ENCODE results near the gene NUDT4B. TPM values are rescaled to one million over a fixed set of nuclear protein-coding genes. Genes with fewer than 3 reads are reported as not detected.
"Not testable (repeated sequence)": the region's sequence is repeated elsewhere in the genome, so short reads cannot be mapped to it uniquely, and the experiment has no call there.

NUDT4B gene
- total RNA-seq, 1 experiment from 2014 or later = 1.7 TPM

- BruUV-seq (replicated peaks); CTCF ChIA-PET; H3K4me3 Mint-ChIP-seq (ENCODE audit: low read depth, unreplicated experiment); H3K36me3 Mint-ChIP-seq (ENCODE audit: insufficient read depth, unreplicated experiment); H3K27ac Mint-ChIP-seq (ENCODE audit: unreplicated experiment); H3K9me3 Mint-ChIP-seq (ENCODE audit: low read depth, unreplicated experiment); H3K27me3 Mint-ChIP-seq (ENCODE audit: unreplicated experiment); H3K4me1 Mint-ChIP-seq (ENCODE audit: low read depth, unreplicated experiment); intact Hi-C loops (cut with micrococcal nuclease; ENCODE audit: unreplicated experiment): not testable (repeated sequence)
- DNase-seq = peak; percentile 0
Observed at GRCh38 chr1:148759749-148760148, 11.2 kb downstream of the NUDT4B start.

- H3K27me3 Mint-ChIP-seq (ENCODE audit: unreplicated experiment); H3K4me3 Mint-ChIP-seq (ENCODE audit: low read depth, unreplicated experiment); H3K4me1 Mint-ChIP-seq (ENCODE audit: low read depth, unreplicated experiment): not testable (repeated sequence)
Observed at GRCh38 chr1:148760206-148760605, 11.6 kb downstream of the NUDT4B start.

GRCh38 chr1:148761360-148761759 lies 12.8 kb downstream of the NUDT4B start:
- H3K36me3 Mint-ChIP-seq (ENCODE audit: insufficient read depth, unreplicated experiment); H3K4me1 Mint-ChIP-seq (ENCODE audit: low read depth, unreplicated experiment); intact Hi-C loops (cut with micrococcal nuclease; ENCODE audit: unreplicated experiment); H3K27ac Mint-ChIP-seq (ENCODE audit: unreplicated experiment); CTCF ChIA-PET; DNase-seq; H3K9me3 Mint-ChIP-seq (ENCODE audit: low read depth, unreplicated experiment); H3K4me3 Mint-ChIP-seq (ENCODE audit: low read depth, unreplicated experiment); BruUV-seq (replicated peaks); H3K27me3 Mint-ChIP-seq (ENCODE audit: unreplicated experiment): not testable (repeated sequence)

More at GRCh38 chr1:148760206-148760605, 11.6 kb downstream of the NUDT4B start:
- H3K36me3 Mint-ChIP-seq (ENCODE audit: insufficient read depth, unreplicated experiment); BruUV-seq (replicated peaks); DNase-seq; CTCF ChIA-PET; H3K9me3 Mint-ChIP-seq (ENCODE audit: low read depth, unreplicated experiment); intact Hi-C loops (cut with micrococcal nuclease; ENCODE audit: unreplicated experiment); H3K27ac Mint-ChIP-seq (ENCODE audit: unreplicated experiment): not testable (repeated sequence)

GRCh38 chr1:148765238-148766019 lies 16.9 kb downstream of the NUDT4B start:
- H3K36me3 Mint-ChIP-seq (ENCODE audit: insufficient read depth, unreplicated experiment); H3K4me1 Mint-ChIP-seq (ENCODE audit: low read depth, unreplicated experiment): not testable (repeated sequence)

GRCh38 chr1:148768541-148768940 lies 20.0 kb downstream of the NUDT4B start:
- BruUV-seq (replicated peaks); DNase-seq; H3K27me3 Mint-ChIP-seq (ENCODE audit: unreplicated experiment); intact Hi-C loops (cut with micrococcal nuclease; ENCODE audit: unreplicated experiment); H3K4me1 Mint-ChIP-seq (ENCODE audit: low read depth, unreplicated experiment); H3K36me3 Mint-ChIP-seq (ENCODE audit: insufficient read depth, unreplicated experiment); H3K4me3 Mint-ChIP-seq (ENCODE audit: low read depth, unreplicated experiment); H3K9me3 Mint-ChIP-seq (ENCODE audit: low read depth, unreplicated experiment); H3K27ac Mint-ChIP-seq (ENCODE audit: unreplicated experiment); CTCF ChIA-PET: not testable (repeated sequence)

More at GRCh38 chr1:148765238-148766019, 16.9 kb downstream of the NUDT4B start:
- BruUV-seq (replicated peaks); CTCF ChIA-PET; H3K27me3 Mint-ChIP-seq (ENCODE audit: unreplicated experiment); H3K27ac Mint-ChIP-seq (ENCODE audit: unreplicated experiment); H3K4me3 Mint-ChIP-seq (ENCODE audit: low read depth, unreplicated experiment); DNase-seq; intact Hi-C loops (cut with micrococcal nuclease; ENCODE audit: unreplicated experiment); H3K9me3 Mint-ChIP-seq (ENCODE audit: low read depth, unreplicated experiment): not testable (repeated sequence)

- H3K9me3 Mint-ChIP-seq (ENCODE audit: low read depth, unreplicated experiment); H3K4me3 Mint-ChIP-seq (ENCODE audit: low read depth, unreplicated experiment); BruUV-seq (replicated peaks); DNase-seq; H3K27me3 Mint-ChIP-seq (ENCODE audit: unreplicated experiment); H3K36me3 Mint-ChIP-seq (ENCODE audit: insufficient read depth, unreplicated experiment); H3K4me1 Mint-ChIP-seq (ENCODE audit: low read depth, unreplicated experiment); CTCF ChIA-PET; intact Hi-C loops (cut with micrococcal nuclease; ENCODE audit: unreplicated experiment); H3K27ac Mint-ChIP-seq (ENCODE audit: unreplicated experiment): not testable (repeated sequence)
Observed at GRCh38 chr1:148769495-148769894, 20.9 kb downstream of the NUDT4B start.

- H3K4me3 Mint-ChIP-seq (ENCODE audit: low read depth, unreplicated experiment); H3K9me3 Mint-ChIP-seq (ENCODE audit: low read depth, unreplicated experiment); H3K27me3 Mint-ChIP-seq (ENCODE audit: unreplicated experiment); BruUV-seq (replicated peaks); DNase-seq; CTCF ChIA-PET; intact Hi-C loops (cut with micrococcal nuclease; ENCODE audit: unreplicated experiment); H3K36me3 Mint-ChIP-seq (ENCODE audit: insufficient read depth, unreplicated experiment); H3K27ac Mint-ChIP-seq (ENCODE audit: unreplicated experiment); H3K4me1 Mint-ChIP-seq (ENCODE audit: low read depth, unreplicated experiment): not testable (repeated sequence)
Observed at GRCh38 chr1:148773690-148774089, 25.1 kb downstream of the NUDT4B start.

GRCh38 chr1:148774102-148774501 lies 25.5 kb downstream of the NUDT4B start:
- CTCF ChIA-PET; H3K27me3 Mint-ChIP-seq (ENCODE audit: unreplicated experiment); H3K36me3 Mint-ChIP-seq (ENCODE audit: insufficient read depth, unreplicated experiment); H3K4me3 Mint-ChIP-seq (ENCODE audit: low read depth, unreplicated experiment); DNase-seq; H3K9me3 Mint-ChIP-seq (ENCODE audit: low read depth, unreplicated experiment); intact Hi-C loops (cut with micrococcal nuclease; ENCODE audit: unreplicated experiment); H3K4me1 Mint-ChIP-seq (ENCODE audit: low read depth, unreplicated experiment); H3K27ac Mint-ChIP-seq (ENCODE audit: unreplicated experiment); BruUV-seq (replicated peaks): not testable (repeated sequence)

- H3K27me3 Mint-ChIP-seq (ENCODE audit: unreplicated experiment); intact Hi-C loops (cut with micrococcal nuclease; ENCODE audit: unreplicated experiment); DNase-seq; H3K36me3 Mint-ChIP-seq (ENCODE audit: insufficient read depth, unreplicated experiment); H3K4me1 Mint-ChIP-seq (ENCODE audit: low read depth, unreplicated experiment); H3K27ac Mint-ChIP-seq (ENCODE audit: unreplicated experiment); H3K4me3 Mint-ChIP-seq (ENCODE audit: low read depth, unreplicated experiment); CTCF ChIA-PET; H3K9me3 Mint-ChIP-seq (ENCODE audit: low read depth, unreplicated experiment); BruUV-seq (replicated peaks): not testable (repeated sequence)
Observed at GRCh38 chr1:148775263-148775662, 26.7 kb downstream of the NUDT4B start.

- H3K27me3 Mint-ChIP-seq (ENCODE audit: unreplicated experiment); H3K4me3 Mint-ChIP-seq (ENCODE audit: low read depth, unreplicated experiment); CTCF ChIA-PET; DNase-seq; BruUV-seq (replicated peaks); H3K9me3 Mint-ChIP-seq (ENCODE audit: low read depth, unreplicated experiment); intact Hi-C loops (cut with micrococcal nuclease; ENCODE audit: unreplicated experiment); H3K4me1 Mint-ChIP-seq (ENCODE audit: low read depth, unreplicated experiment); H3K27ac Mint-ChIP-seq (ENCODE audit: unreplicated experiment); H3K36me3 Mint-ChIP-seq (ENCODE audit: insufficient read depth, unreplicated experiment): not testable (repeated sequence)
Observed at GRCh38 chr1:148777649-148778048, 29.1 kb downstream of the NUDT4B start.

Data from Calu3 (cell line).